Amygdala (tissue), 56 donors: Measurements from ENCODE around the gene DIP2C.
"Not testable (repeated sequence)": the region's sequence is repeated elsewhere in the genome, so short reads cannot be mapped to it uniquely, and the experiment has no call there.

Experiments used
- DNase-seq, 56 donors: peaks; one replicate each; lab custom pipeline; 2025; lab: John Stamatoyannopoulos, UW

The DIP2C gene

GRCh38 chr10:689452-690371 lies at the start of gene DIP2C:
TSS of gene DIP2C (minus strand) at chr10:689668. CDS start at chr10:689578, 90 bp downstream.
- peak in 29 of 56 donors; percentile 39 to 82 (median 63) for DNase-seq

- DNase-seq, result no peak
These were observed 45.0 kb upstream of the DIP2C start for GRCh38 chr10:734481-734880.

GRCh38 chr10:733086-733485 lies 43.6 kb upstream of the DIP2C start:
- no peak for DNase-seq

- DNase-seq, result no peak
These were observed 39.7 kb upstream of the DIP2C start for GRCh38 chr10:729213-729612.

GRCh38 chr10:728603-729002 lies 39.1 kb upstream of the DIP2C start:
- DNase-seq, result no peak

- DNase-seq, result no peak
These were observed 37.8 kb upstream of the DIP2C start for GRCh38 chr10:727162-727790.

- no peak for DNase-seq
These were observed 36.3 kb upstream of the DIP2C start for GRCh38 chr10:725786-726185.

- no peak for DNase-seq
These were observed 35.8 kb upstream of the DIP2C start for GRCh38 chr10:725302-725701.

- DNase-seq, result no peak
These were observed 34.5 kb upstream of the DIP2C start for GRCh38 chr10:723973-724372.

GRCh38 chr10:722281-723060 lies 33.0 kb upstream of the DIP2C start:
- no peak for DNase-seq

GRCh38 chr10:718143-718700 lies 28.8 kb upstream of the DIP2C start:
- DNase-seq, result peak in 4 of 56 donors; percentile 7 to 19 (median 11)

- no peak for DNase-seq
These were observed 28.0 kb upstream of the DIP2C start for GRCh38 chr10:717458-717857.

- DNase-seq, result no peak
These were observed 27.4 kb upstream of the DIP2C start for GRCh38 chr10:716821-717220.

GRCh38 chr10:714214-714613 lies 24.7 kb upstream of the DIP2C start:
- DNase-seq, result no peak

- DNase-seq, result no peak
These were observed 23.1 kb upstream of the DIP2C start for GRCh38 chr10:712575-712974.

- DNase-seq, result no peak
These were observed 22.6 kb upstream of the DIP2C start for GRCh38 chr10:712089-712488.

GRCh38 chr10:707861-708260 lies 18.4 kb upstream of the DIP2C start:
- DNase-seq, result no peak

- no peak for DNase-seq
These were observed 18.0 kb upstream of the DIP2C start for GRCh38 chr10:707456-707855.

GRCh38 chr10:703118-703517 lies 13.7 kb upstream of the DIP2C start:
- no peak for DNase-seq

GRCh38 chr10:700183-700582 lies 10.7 kb upstream of the DIP2C start:
- DNase-seq, result not testable (repeated sequence)
